HCT116 (cell line): ENCODE measurements around the gene ESRP2.

Experiments used
- CEBPB ChIP-seq: IDR thresholded peaks from 2 replicates; pipeline ENCODE4 v1.6.1; 2012; ENCODE audit warnings: low read depth
- EZH2 ChIP-seq: fragments of 200-600 bp; sonication (generic); IDR thresholded peaks from 2 replicates; pipeline ENCODE4 v1.6.1; 2017; ENCODE audit warnings: antibody characterized with exemption, mixed run types
- EZH2phosphoT487 ChIP-seq: fragments of 200-600 bp; IDR thresholded peaks from 2 replicates; pipeline ENCODE4 v1.6.1; 2018; ENCODE audit warnings: antibody characterized with exemption, borderline replicate concordance
- JUND ChIP-seq: IDR thresholded peaks from 2 replicates; pipeline ENCODE4 v1.6.1; 2012
- POLR2A ChIP-seq: IDR thresholded peaks from 2 replicates; pipeline ENCODE4 v1.7.0; 2011; ENCODE audit warnings: borderline replicate concordance; ENCODE audit not compliant: insufficient read depth, insufficient read length; ENCODE audit errors: extremely low read depth
- POLR2AphosphoS5 ChIP-seq: IDR thresholded peaks from 2 replicates; pipeline ENCODE4 v1.6.1; 2011; ENCODE audit warnings: mild to moderate bottlenecking, low read depth, low read length, moderate library complexity
- RAD21 ChIP-seq: IDR thresholded peaks from 2 replicates; pipeline ENCODE4 v1.6.1; 2012; ENCODE audit warnings: low read depth, mild to moderate bottlenecking
- SRF ChIP-seq: IDR thresholded peaks from 2 replicates; pipeline ENCODE4 v1.6.1; 2012; ENCODE audit warnings: low read depth
- TCF7L2 ChIP-seq: IDR thresholded peaks from 2 replicates; pipeline ENCODE4 v1.7.0; 2011; ENCODE audit warnings: borderline replicate concordance, inconsistent platforms; ENCODE audit not compliant: insufficient read depth, insufficient read length; ENCODE audit errors: extremely low read depth
- YY1 ChIP-seq: IDR thresholded peaks from 2 replicates; pipeline ENCODE4 v1.6.1; 2011; ENCODE audit warnings: low read length, low read depth, moderate library complexity, mild to moderate bottlenecking; ENCODE audit not compliant: insufficient replicate concordance; ENCODE audit errors: extremely low read depth
- ZNF274 ChIP-seq: fragments of 200-500 bp; sonication (Bioruptor generic); IDR thresholded peaks from 2 replicates; pipeline ENCODE4 v1.6.1; 2014; ENCODE audit warnings: mild to moderate bottlenecking, low read depth, low read length, inconsistent platforms
- TF ChIP-seq, protein P1 (sequence below), 3 experiments: fragments of 200-600 bp in 1 of 3; sonication (generic) in 1 of 3; IDR thresholded peaks in 2 of 3; conservative IDR thresholded peaks in 1 of 3; 2 replicates each; pipeline ENCODE4 v1.5.1; 2012 to 2017; ENCODE audit warnings: low read depth in 2 of 3, low read length in 2 of 3, antibody characterized with exemption in 1 of 3, borderline replicate concordance in 1 of 3, control low read depth in 1 of 3, mild to moderate bottlenecking in 1 of 3, mixed read lengths in 1 of 3, mixed run types in 1 of 3, moderate library complexity in 1 of 3; ENCODE audit not compliant: insufficient read depth in 1 of 3

DNA sequence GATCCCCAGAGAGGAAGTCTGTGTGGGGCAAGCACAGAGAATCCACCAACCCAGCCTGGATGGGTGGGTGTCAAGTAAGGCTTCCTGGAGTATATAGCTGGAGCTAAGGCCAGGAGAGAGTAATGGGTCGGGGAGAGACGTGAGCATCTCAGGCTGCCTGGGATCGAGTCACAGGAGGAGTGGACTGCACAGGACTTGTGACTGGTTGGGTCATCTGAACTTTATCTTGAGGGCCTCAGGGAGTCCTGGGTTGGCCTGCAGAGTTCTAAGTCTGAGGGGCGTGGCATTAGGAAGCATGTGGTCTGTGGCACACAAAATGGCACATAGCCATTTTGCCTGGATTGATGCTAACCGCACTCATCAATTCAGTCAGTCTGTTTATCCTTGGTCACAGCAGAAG, 10.7 kb upstream of the ESRP2 start:
- TF ChIP-seq, protein P1, sequence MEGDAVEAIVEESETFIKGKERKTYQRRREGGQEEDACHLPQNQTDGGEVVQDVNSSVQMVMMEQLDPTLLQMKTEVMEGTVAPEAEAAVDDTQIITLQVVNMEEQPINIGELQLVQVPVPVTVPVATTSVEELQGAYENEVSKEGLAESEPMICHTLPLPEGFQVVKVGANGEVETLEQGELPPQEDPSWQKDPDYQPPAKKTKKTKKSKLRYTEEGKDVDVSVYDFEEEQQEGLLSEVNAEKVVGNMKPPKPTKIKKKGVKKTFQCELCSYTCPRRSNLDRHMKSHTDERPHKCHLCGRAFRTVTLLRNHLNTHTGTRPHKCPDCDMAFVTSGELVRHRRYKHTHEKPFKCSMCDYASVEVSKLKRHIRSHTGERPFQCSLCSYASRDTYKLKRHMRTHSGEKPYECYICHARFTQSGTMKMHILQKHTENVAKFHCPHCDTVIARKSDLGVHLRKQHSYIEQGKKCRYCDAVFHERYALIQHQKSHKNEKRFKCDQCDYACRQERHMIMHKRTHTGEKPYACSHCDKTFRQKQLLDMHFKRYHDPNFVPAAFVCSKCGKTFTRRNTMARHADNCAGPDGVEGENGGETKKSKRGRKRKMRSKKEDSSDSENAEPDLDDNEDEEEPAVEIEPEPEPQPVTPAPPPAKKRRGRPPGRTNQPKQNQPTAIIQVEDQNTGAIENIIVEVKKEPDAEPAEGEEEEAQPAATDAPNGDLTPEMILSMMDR (IDR thresholded peaks at IDR 0.05 in 2 of 3, conservative IDR thresholded peaks at IDR 0.05 in 1 of 3; ENCODE audit: borderline replicate concordance in 1 of 3, insufficient read depth in 1 of 3, low read depth in 2 of 3, low read length in 2 of 3) = no peak
- TF ChIP-seq EZH2 = no peak
- no peak for TF ChIP-seq POLR2AphosphoS5
- TF ChIP-seq RAD21 = no peak
- no peak for TF ChIP-seq POLR2A
- TF ChIP-seq JUND = no peak
- no peak for TF ChIP-seq CEBPB
- TF ChIP-seq ZNF274 = no peak
- TF ChIP-seq TCF7L2 = no peak
- no peak for TF ChIP-seq YY1
- TF ChIP-seq EZH2phosphoT487 = no peak
- no peak for TF ChIP-seq SRF
